Calu3 (cell line): ENCODE data around the gene IKZF3. TPM values are rescaled to one million over a fixed set of nuclear protein-coding genes. Genes with fewer than 3 reads are reported as not detected.
A peak's percentile ranks its signal among the peaks of the same experiment; 100 is the strongest.
"Not testable (repeated sequence)": the region's sequence is repeated elsewhere in the genome, so short reads cannot be mapped to it uniquely, and the experiment has no call there.

Source experiments
- BruUV-seq: library from RNA; stranded (reverse); fragments of 400-500 nt; replicated peaks from 2 replicates; lab custom pipeline; 2021; lab: Mats Ljungman, UMichigan
- CTCF ChIA-PET: fragments of 300-600 bp; sonication (Branson Sonifier 250); formaldehyde crosslinking; loops from one replicate; lab custom pipeline; 2022; ENCODE audit warnings: antibody characterized with exemption; lab: Charles Lee
- DNase-seq: peaks from one replicate; pipeline ENCODE4 v3.0.0; 2022
- H3K27ac Mint-ChIP-seq: one replicate; pipeline ENCODE4 v1.8.0; 2022; ENCODE audit warnings: mixed read lengths; ENCODE audit not compliant: unreplicated experiment
- H3K27me3 Mint-ChIP-seq: one replicate; pipeline ENCODE4 v1.8.0; 2022; ENCODE audit warnings: mixed read lengths; ENCODE audit not compliant: unreplicated experiment
- H3K36me3 Mint-ChIP-seq: one replicate; pipeline ENCODE4 v1.8.0; 2022; ENCODE audit warnings: mild to moderate bottlenecking, moderate library complexity, mixed read lengths; ENCODE audit not compliant: insufficient read depth, unreplicated experiment
- H3K4me1 Mint-ChIP-seq: one replicate; pipeline ENCODE4 v1.8.0; 2022; ENCODE audit warnings: mild to moderate bottlenecking, low read depth, mixed read lengths; ENCODE audit not compliant: unreplicated experiment
- H3K4me3 Mint-ChIP-seq: one replicate; pipeline ENCODE4 v1.8.0; 2022; ENCODE audit warnings: mild to moderate bottlenecking, low read depth, moderate library complexity, mixed read lengths; ENCODE audit not compliant: unreplicated experiment
- H3K9me3 Mint-ChIP-seq: one replicate; pipeline ENCODE4 v1.8.0; 2022; ENCODE audit warnings: low read depth, mixed read lengths; ENCODE audit not compliant: unreplicated experiment
- CTCF ChIP-seq: fragments of 200-600 bp; IDR thresholded peaks from one replicate; pipeline ENCODE4 v1.8.0; 2022; ENCODE audit warnings: antibody characterized with exemption; ENCODE audit not compliant: unreplicated experiment
- intact Hi-C: fragments of 100-400 bp; cut with micrococcal nuclease; formaldehyde crosslinking; loops from one replicate; pipeline ENCODE4 v1.10.0; 2022; ENCODE audit not compliant: unreplicated experiment
- total RNA-seq: library from RNA; stranded (reverse); gene quantifications from 2 replicates; pipeline ENCODE4 v1.2.3, GENCODE V29; 2022

Gene IKZF3
- total RNA-seq, 1 experiment from 2014 or later = 30.9 TPM

- intact Hi-C loops = loop anchor here (10.0 kb wide), 1 partner anchor 771 kb away; no protein-coding TSS in a partner anchor
- H3K27me3 Mint-ChIP-seq = no peaks in the 10 kb centered on the region
- H3K9me3 Mint-ChIP-seq = no peaks in the 10 kb centered on the region
- TF ChIP-seq CTCF = no peak
- H3K4me1 Mint-ChIP-seq = peaks cover 12% of the 10 kb centered on the region
- H3K36me3 Mint-ChIP-seq = peaks cover 8% of the 10 kb centered on the region
- H3K27ac Mint-ChIP-seq = no peak overlapping the region
- H3K4me3 Mint-ChIP-seq = no peak overlapping the region
- CTCF ChIA-PET = interaction anchor here (0.7 to 109.6 kb wide), 27 partner anchors 4 to 712 kb away, joined by 3 to 8195 read pairs (median 40); partner anchors contain the start of genes CSF3, ERBB2, GRB7 and GSDMA
- DNase-seq = peak; percentile 66
- BruUV-seq = no TSS peak
These were observed 39.2 kb upstream of the IKZF3 start for GRCh38 chr17:39903158-39903884.

GRCh38 chr17:39902027-39902426 is 37.9 kb upstream of the IKZF3 start:
- not testable (repeated sequence) for BruUV-seq, H3K4me3 Mint-ChIP-seq, H3K9me3 Mint-ChIP-seq, H3K36me3 Mint-ChIP-seq, H3K27ac Mint-ChIP-seq, H3K27me3 Mint-ChIP-seq
- CTCF ChIA-PET = interaction anchor here (0.6 to 109.6 kb wide), 29 partner anchors 2 to 1491 kb away, joined by 3 to 8195 read pairs (median 20); partner anchors contain the start of genes CSF3, ERBB2, GRB7 and GSDMA
- intact Hi-C loops = loop anchor here (10.0 kb wide), 1 partner anchor 773 kb away; no protein-coding TSS in a partner anchor
- peak; percentile 60 for DNase-seq
- H3K4me1 Mint-ChIP-seq = peaks cover 12% of the 10 kb centered on the region

GRCh38 chr17:39899215-39899614 is 35.1 kb upstream of the IKZF3 start:
- no TSS peak for BruUV-seq
- H3K36me3 Mint-ChIP-seq = peaks cover 8% of the 10 kb centered on the region
- H3K27me3 Mint-ChIP-seq = no peaks in the 10 kb centered on the region
- no peak overlapping the region for H3K4me3 Mint-ChIP-seq
- TF ChIP-seq CTCF = no peak
- no peaks in the 10 kb centered on the region for H3K9me3 Mint-ChIP-seq
- peak overlapping the region; percentile 0 for H3K27ac Mint-ChIP-seq
- intact Hi-C loops = loop anchor here (1.0 to 2.0 kb wide), 5 partner anchors 10 to 117 kb away; partner anchors contain the start of gene PSMD3
- CTCF ChIA-PET = interaction anchor here (0.6 to 109.6 kb wide), 42 partner anchors 0 to 1325 kb away, joined by 3 to 8195 read pairs (median 7); partner anchors contain the start of genes CSF3, ERBB2, GRB7 and GSDMA
- peaks cover 12% of the 10 kb centered on the region for H3K4me1 Mint-ChIP-seq
- DNase-seq = peak; percentile 74

- CTCF ChIA-PET = interaction anchor here (0.7 to 109.6 kb wide), 30 partner anchors 2 to 717 kb away, joined by 3 to 8195 read pairs (median 76); partner anchors contain the start of genes CSF3, ERBB2, GRB7 and GSDMA
- BruUV-seq = no TSS peak
- intact Hi-C loops = loop anchor here (2.0 kb wide), 1 partner anchor 83 kb away; the partner anchor contains the start of gene PSMD3
- H3K36me3 Mint-ChIP-seq = peaks cover 8% of the 10 kb centered on the region
- no peak overlapping the region for H3K4me3 Mint-ChIP-seq
- DNase-seq = peak; percentile 35
- no peak for TF ChIP-seq CTCF
- no peak overlapping the region for H3K27ac Mint-ChIP-seq
- H3K27me3 Mint-ChIP-seq = peaks cover 2% of the 10 kb centered on the region
- peaks cover 12% of the 10 kb centered on the region for H3K4me1 Mint-ChIP-seq
- no peaks in the 10 kb centered on the region for H3K9me3 Mint-ChIP-seq
These were observed 34.0 kb upstream of the IKZF3 start for GRCh38 chr17:39898088-39898487.
